Effector memory CD4-positive, alpha-beta T cell (primary cell): ENCODE measurements around the gene NAALADL1.

Source experiments
- DNase-seq, 3 donors: peaks; one replicate each; pipeline ENCODE4 v3.0.0-alpha.2; 2020
- H3K27ac ChIP-seq: 2 replicates; pipeline ENCODE4 v1.7.0; 2013; ENCODE audit warnings: mild to moderate bottlenecking, low read length, moderate library complexity; ENCODE audit not compliant: insufficient read depth, poor library complexity, severe bottlenecking
- H3K27me3 ChIP-seq: replicated peaks from 2 replicates; pipeline ENCODE4 v1.7.0; 2013; ENCODE audit warnings: mild to moderate bottlenecking, low read length; ENCODE audit not compliant: insufficient read depth, control insufficient read depth, poor library complexity, severe bottlenecking
- H3K36me3 ChIP-seq: 2 replicates; pipeline ENCODE4 v1.7.0; 2013; ENCODE audit warnings: mild to moderate bottlenecking, low read length, moderate library complexity; ENCODE audit not compliant: control insufficient read depth, insufficient read depth
- H3K4me1 ChIP-seq: 2 replicates; pipeline ENCODE4 v1.7.0; 2013; ENCODE audit warnings: low read length, mild to moderate bottlenecking; ENCODE audit not compliant: control insufficient read depth, insufficient read depth, poor library complexity, severe bottlenecking
- H3K4me3 ChIP-seq: 2 replicates; pipeline ENCODE4 v1.7.0; 2013; ENCODE audit warnings: low read length, low read depth, mild to moderate bottlenecking; ENCODE audit not compliant: insufficient read depth, poor library complexity, severe bottlenecking
- H3K9me3 ChIP-seq: 2 replicates; pipeline ENCODE4 v1.7.0; 2013; ENCODE audit warnings: mild to moderate bottlenecking, low read length, moderate library complexity; ENCODE audit not compliant: control insufficient read depth
- total RNA-seq, 3 donors: gene quantifications; one replicate each; lab custom pipeline; 2026; lab: John Stamatoyannopoulos, UW

Gene NAALADL1, protein sequence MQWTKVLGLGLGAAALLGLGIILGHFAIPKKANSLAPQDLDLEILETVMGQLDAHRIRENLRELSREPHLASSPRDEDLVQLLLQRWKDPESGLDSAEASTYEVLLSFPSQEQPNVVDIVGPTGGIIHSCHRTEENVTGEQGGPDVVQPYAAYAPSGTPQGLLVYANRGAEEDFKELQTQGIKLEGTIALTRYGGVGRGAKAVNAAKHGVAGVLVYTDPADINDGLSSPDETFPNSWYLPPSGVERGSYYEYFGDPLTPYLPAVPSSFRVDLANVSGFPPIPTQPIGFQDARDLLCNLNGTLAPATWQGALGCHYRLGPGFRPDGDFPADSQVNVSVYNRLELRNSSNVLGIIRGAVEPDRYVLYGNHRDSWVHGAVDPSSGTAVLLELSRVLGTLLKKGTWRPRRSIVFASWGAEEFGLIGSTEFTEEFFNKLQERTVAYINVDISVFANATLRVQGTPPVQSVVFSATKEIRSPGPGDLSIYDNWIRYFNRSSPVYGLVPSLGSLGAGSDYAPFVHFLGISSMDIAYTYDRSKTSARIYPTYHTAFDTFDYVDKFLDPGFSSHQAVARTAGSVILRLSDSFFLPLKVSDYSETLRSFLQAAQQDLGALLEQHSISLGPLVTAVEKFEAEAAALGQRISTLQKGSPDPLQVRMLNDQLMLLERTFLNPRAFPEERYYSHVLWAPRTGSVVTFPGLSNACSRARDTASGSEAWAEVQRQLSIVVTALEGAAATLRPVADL
- 5.6 to 8.5 (median 6.1) reads per million in 3 donors for total RNA-seq

GRCh38 chr11:65058419-65059054 is at the start of gene NAALADL1:
Gene NAALADL1 (minus strand): TSS chr11:65058553. CDS start chr11:65058521, 32 bp downstream.
- DNase-seq, result no peak
- no peak within 1 kb of the TSS for H3K4me3 ChIP-seq
- no peaks in the 10 kb centered on the region for H3K9me3 ChIP-seq
- no peaks in the 10 kb centered on the region for H3K36me3 ChIP-seq
- peaks cover 12% of the 10 kb centered on the region for H3K4me1 ChIP-seq
- H3K27me3 ChIP-seq, result no peaks in the 10 kb centered on the region
- H3K27ac ChIP-seq, result no peak within 1 kb of the TSS

DNA sequence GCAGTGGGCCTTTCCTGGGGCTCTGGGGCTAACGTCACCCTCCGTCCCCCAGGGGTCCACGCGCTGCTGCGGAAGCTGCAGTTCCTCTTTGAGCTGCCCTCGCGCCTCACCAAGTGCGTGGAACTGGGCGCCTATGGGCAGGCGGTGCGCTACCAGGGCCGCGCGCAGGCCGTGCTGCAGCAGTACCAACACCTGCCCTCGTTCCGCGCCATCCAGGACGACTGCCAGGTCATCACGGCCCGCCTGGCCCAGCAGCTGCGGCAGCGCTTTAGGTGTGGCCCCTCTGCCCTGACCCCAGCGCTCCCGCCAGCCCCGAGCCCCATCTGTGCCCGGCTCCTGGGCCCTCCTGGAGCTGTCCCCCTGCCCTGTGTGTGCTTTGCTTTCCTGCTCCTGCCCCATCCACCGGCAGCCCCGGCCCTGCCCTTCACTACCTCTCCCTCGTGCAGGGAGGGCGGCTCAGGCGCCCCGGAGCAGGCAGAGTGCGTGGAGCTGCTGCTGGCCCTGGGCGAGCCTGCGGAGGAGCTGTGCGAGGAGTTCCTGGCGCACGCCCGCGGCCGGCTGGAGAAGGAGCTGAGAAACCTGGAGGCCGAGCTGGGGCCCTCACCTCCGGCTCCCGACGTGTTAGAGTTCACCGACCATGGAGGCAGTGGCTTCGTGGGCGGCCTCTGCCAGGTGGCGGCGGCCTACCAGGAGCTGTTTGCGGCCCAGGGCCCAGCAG is 49.6 kb upstream of the NAALADL1 start:
- H3K36me3 ChIP-seq, result peaks cover 30% of the 10 kb centered on the region
- no peaks in the 10 kb centered on the region for H3K27me3 ChIP-seq
- H3K4me3 ChIP-seq, result no peak overlapping the region
- DNase-seq, result no peak
- H3K9me3 ChIP-seq, result no peaks in the 10 kb centered on the region
- peaks cover 24% of the 10 kb centered on the region for H3K4me1 ChIP-seq
- no peak overlapping the region for H3K27ac ChIP-seq

- Histone ChIP-seq H3K27me3 (no peaks in the 10 kb centered on the region), H3K36me3 (peaks cover 30% of the 10 kb centered on the region), H3K4me3 (no peak overlapping the region), H3K9me3 (no peaks in the 10 kb centered on the region), H3K4me1 (peaks cover 17% of the 10 kb centered on the region), H3K27ac (no peak overlapping the region)
- DNase-seq, result no peak
These were observed 48.7 kb upstream of the NAALADL1 start for GRCh38 chr11:65107078-65107477.

DNA sequence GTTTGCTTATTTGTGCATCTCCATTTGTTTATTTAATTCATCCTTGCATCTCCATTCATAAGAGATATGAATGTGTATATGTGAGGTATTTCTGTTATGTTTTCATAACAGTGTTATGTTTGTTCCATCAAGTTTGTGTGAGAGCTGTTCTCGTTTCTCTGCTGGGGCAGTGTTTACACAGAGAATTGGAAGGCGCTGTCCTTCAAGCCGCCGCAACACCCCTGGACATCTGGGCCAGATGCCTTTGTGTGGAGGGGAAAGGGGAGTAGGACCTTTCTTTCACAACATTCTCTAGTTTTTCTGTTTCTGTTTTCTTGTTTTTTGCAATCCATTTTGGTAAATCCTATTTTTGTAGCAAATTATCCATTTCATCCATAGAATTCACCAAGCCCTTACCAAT is 46.3 kb upstream of the NAALADL1 start:
- no peak overlapping the region for H3K27ac ChIP-seq
- H3K27me3 ChIP-seq, result no peaks in the 10 kb centered on the region
- no peak overlapping the region for H3K4me3 ChIP-seq
- H3K4me1 ChIP-seq, result no peaks in the 10 kb centered on the region
- peaks cover 30% of the 10 kb centered on the region for H3K36me3 ChIP-seq
- H3K9me3 ChIP-seq, result no peaks in the 10 kb centered on the region
- DNase-seq, result no peak

DNA sequence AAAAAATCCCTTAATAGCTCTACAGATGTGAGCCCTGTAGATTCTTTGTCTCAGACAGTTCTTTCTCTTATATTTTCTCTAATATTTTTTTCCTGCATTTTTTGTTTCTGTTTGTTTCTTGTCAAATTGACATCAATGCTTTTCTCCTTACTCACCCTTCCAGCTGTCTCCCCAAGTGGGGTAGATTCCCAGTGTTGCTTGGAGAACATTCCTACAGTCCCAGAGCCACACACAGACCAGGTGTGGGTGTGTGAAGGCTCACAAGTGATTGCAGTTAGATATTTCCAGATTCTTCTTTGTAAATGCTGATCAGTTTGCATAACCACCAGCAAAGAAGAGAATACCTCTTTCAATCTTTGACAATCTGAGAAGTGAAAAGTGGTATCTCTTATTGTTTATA is 45.1 kb upstream of the NAALADL1 start:
- Histone ChIP-seq H3K27me3 (no peaks in the 10 kb centered on the region), H3K4me3 (no peak overlapping the region), H3K4me1 (no peaks in the 10 kb centered on the region), H3K36me3 (peaks cover 22% of the 10 kb centered on the region), H3K27ac (no peak overlapping the region), H3K9me3 (no peaks in the 10 kb centered on the region)
- DNase-seq, result no peak

DNA sequence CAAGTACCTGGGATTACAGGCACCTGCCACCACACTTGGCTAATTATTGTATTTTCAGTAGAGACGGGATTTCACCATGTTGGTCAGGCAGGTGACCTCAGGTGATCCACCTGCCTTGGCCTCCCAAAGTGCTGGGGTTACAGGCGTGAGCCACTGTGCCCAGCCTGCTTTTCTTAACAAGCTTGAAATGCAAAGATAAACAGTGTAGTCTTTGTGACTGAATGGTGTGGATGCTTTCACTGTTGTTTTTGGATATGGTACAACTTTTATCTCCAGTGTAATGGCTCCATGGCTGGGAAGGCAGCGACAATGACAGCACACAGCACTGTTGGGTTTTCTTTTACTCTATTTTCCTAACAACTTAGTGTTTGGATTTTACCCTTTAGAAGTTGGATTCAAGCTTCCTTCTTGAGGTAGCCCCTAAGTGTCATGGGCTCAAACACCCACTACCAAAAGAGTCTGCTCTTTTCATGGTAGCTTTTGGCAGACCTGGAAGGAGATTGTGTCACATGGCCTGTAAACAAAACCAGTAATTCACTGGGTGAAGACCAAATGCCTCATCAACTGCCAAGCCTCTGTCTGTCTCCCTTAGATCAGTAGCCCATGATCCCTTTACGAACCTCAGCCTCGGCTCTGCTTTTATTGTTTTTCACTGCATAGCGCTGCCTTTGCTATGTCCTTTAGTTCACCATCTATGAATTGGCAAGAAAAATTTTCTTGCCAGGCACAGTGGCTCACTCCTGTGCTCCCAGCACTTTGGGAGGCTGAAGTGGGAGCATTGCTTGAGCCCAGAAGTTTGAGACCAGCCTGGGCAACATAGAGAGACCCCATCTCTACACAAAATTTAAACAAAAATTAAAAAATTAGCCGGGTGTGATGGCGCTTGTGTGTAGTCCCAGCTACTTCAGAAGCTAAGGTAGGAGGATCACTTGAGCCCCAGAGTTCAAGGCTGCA is 44.1 kb upstream of the NAALADL1 start:
- DNase-seq, result no peak
- no peaks in the 10 kb centered on the region for H3K9me3 ChIP-seq
- H3K27me3 ChIP-seq, result no peaks in the 10 kb centered on the region
- peaks cover 5% of the 10 kb centered on the region for H3K4me1 ChIP-seq
- no peak overlapping the region for H3K4me3 ChIP-seq
- H3K27ac ChIP-seq, result no peak overlapping the region
- H3K36me3 ChIP-seq, result peaks cover 22% of the 10 kb centered on the region

DNA sequence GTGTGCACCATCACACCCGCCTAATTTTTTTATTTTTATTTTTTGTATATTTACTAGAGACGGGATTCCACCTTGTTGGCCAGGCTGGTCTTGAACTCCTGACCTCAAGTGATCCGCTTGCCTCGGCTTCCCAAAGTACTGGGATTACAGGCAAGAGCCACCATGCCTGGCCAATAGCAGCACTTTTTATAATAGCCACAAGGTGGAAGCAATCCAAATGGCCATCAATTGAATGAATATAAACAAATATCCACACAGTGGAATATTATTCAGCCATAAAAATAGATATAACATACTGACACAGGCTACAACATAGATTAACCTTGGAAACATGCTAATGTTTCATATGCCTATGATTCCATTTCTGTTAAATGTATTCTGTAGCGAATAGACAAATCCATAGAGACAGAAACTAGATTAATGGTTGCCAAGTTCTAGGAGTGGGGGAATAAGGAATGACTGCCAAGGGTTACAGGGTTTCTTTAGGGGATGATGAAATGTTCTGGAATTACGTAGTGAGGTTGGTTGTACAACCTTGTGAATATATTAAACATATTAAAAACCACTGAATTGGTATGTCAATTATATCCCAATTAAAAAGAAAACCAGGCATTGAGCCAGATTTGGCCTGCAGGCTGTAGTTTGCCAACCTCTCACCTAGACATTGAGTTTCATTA is 42.5 kb upstream of the NAALADL1 start:
- no peak for DNase-seq
- Histone ChIP-seq H3K36me3 (peaks cover 20% of the 10 kb centered on the region), H3K27me3 (no peaks in the 10 kb centered on the region), H3K4me3 (no peak overlapping the region), H3K4me1 (peaks cover 18% of the 10 kb centered on the region), H3K27ac (no peak overlapping the region), H3K9me3 (no peaks in the 10 kb centered on the region)

- H3K9me3 ChIP-seq, result no peaks in the 10 kb centered on the region
- DNase-seq, result no peak
- peak overlapping the region; percentile 86 for H3K27ac ChIP-seq
- peaks cover 6% of the 10 kb centered on the region for H3K36me3 ChIP-seq
- H3K4me1 ChIP-seq, result peaks cover 21% of the 10 kb centered on the region
- no peaks in the 10 kb centered on the region for H3K27me3 ChIP-seq
- peak overlapping the region; percentile 76 for H3K4me3 ChIP-seq
These were observed 38.6 kb upstream of the NAALADL1 start for GRCh38 chr11:65096926-65097325.
